GM21367 (cell line): Measurements from ENCODE around the gene SRGAP2B.
"Not testable (repeated sequence)": the region's sequence is repeated elsewhere in the genome, so short reads cannot be mapped to it uniquely, and the experiment has no call there.

Source experiments
- ATAC-seq: cut with Tn5 transposase; IDR thresholded peaks from one replicate; pipeline ENCODE4 v1.9.1; 2021; ENCODE audit not compliant: unreplicated experiment

SRGAP2B gene

GRCh38 chr1:144961604-144962583, 133.2 kb downstream of the SRGAP2B start:
- ATAC-seq, result not testable (repeated sequence)

- ATAC-seq, result not testable (repeated sequence)
These were observed 134.1 kb downstream of the SRGAP2B start for GRCh38 chr1:144960929-144961488.

GRCh38 chr1:144948390-144948789, 146.7 kb downstream of the SRGAP2B start:
- not testable (repeated sequence) for ATAC-seq

DNA sequence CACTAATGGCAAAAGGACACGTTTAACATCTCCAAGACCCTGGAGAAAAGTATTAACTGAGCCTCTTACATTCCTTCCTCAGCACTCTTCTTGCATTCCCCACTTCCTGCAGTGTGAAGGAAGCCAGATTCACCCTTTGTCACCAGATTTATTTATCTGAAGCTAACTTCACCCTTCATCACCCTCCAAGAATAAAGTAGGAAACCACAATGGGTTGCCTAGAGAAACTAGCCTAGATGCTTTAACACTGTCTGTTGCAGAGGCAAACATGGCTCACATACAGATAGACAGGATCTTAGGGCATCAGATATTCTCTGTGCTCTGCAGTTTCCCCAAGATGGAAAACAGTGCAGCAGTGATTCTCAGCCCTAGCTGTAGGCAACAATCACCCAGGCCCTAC, 147.6 kb downstream of the SRGAP2B start:
- ATAC-seq, result not testable (repeated sequence)

- ATAC-seq, result not testable (repeated sequence)
These were observed 148.3 kb downstream of the SRGAP2B start for GRCh38 chr1:144946525-144947480.

DNA sequence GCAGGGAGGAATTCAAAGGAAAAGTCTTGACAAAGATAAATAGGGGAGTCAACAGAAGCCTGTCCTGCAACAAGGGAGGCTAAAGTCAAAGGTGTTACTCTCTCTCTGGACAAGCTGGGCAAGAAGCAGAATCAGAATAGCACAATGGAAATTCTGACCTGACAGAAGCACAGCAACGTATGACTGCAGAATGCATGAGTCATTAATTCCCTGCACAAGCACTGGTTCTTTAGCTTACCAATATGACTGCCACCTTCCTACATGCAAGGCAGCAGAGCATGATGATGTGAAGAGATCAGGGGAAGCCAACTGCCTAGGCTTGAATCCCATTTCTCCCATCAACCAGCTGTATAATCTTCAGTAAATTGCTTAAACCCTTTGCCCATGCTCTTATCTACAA, 153.4 kb downstream of the SRGAP2B start:
- peak; percentile 61 for ATAC-seq

DNA sequence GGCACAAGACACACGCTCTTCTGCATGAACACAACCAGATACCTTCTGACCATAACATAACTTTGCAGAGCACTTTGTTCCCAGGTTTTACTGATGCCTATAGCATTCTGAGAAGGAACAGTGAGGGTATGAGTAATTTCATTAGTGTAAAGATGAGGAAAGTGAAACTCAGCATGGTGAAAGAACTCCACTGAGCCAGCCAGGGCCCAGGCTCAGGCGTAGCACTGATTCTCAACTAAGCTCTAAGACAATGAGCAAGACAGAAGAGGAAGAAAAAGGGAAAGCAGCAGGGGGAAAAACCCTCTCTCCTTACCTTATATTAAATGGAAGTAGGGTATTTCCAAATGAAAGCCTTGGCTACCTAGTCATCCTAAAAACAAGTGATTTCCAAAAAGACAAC, 155.1 kb downstream of the SRGAP2B start:
- peak; percentile 57 for ATAC-seq

GRCh38 chr1:144938627-144939026, 156.5 kb downstream of the SRGAP2B start:
- ATAC-seq, result not testable (repeated sequence)

GRCh38 chr1:144936186-144936732, 158.9 kb downstream of the SRGAP2B start:
- ATAC-seq, result not testable (repeated sequence)

- ATAC-seq, result not testable (repeated sequence)
These were observed 159.8 kb downstream of the SRGAP2B start for GRCh38 chr1:144935310-144935709.

DNA sequence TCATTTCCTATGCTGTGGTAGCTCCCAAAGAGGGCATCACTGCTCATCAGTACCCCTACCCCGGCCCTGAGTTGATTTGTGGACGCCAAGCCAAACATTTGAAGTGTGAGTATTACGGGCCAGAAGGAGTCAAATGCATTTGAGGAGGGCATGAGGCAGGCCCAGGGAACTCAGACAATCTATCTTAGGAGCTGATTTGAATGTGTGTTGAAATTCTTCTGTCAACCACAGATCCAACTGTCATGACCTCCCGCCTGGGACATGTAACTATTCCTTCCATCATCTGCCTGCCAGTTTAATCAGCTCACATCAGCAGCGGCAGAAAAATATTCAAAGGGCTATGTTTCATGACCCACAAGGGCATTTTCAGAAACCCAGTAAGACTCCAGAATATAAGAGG, 162.1 kb downstream of the SRGAP2B start:
- ATAC-seq, result not testable (repeated sequence)

GRCh38 chr1:144932153-144932552, 163.0 kb downstream of the SRGAP2B start:
- not testable (repeated sequence) for ATAC-seq

- ATAC-seq, result not testable (repeated sequence)
These were observed 163.6 kb downstream of the SRGAP2B start for GRCh38 chr1:144931553-144931952.

- not testable (repeated sequence) for ATAC-seq
These were observed 164.9 kb downstream of the SRGAP2B start for GRCh38 chr1:144930085-144930777.

DNA sequence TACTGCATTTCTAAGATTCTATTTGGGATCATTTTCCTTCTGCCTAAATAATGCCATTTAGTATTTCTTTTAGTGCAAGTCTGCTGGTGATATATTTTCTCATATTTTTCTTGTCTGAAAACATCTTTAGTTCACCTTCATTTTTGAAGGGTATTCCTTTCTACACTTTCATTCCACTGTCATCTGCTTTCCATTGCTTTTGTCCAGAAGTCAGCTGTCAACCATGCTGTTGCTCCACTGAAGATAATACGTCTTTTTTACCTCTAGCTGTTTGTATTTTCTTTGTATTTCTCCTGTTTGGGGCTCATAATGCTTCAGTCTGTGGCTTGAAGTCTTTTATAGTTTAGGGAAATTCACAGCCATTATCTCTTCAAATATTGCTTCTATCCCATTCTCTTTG, 167.8 kb downstream of the SRGAP2B start:
- not testable (repeated sequence) for ATAC-seq

GRCh38 chr1:144923640-144924039, 171.5 kb downstream of the SRGAP2B start:
- not testable (repeated sequence) for ATAC-seq

- not testable (repeated sequence) for ATAC-seq
These were observed 172.3 kb downstream of the SRGAP2B start for GRCh38 chr1:144922785-144923184.

GRCh38 chr1:144919106-144919505, 176.0 kb downstream of the SRGAP2B start:
- not testable (repeated sequence) for ATAC-seq

- not testable (repeated sequence) for ATAC-seq
These were observed 177.0 kb downstream of the SRGAP2B start for GRCh38 chr1:144918027-144918603.
